Esophagus muscularis mucosa (tissue), 4 donors: Measurements from ENCODE around the gene MED31. TPM values are rescaled to one million over a fixed set of nuclear protein-coding genes. Genes with fewer than 3 reads are reported as not detected.

Source experiments
- DNase-seq: peaks from one replicate; pipeline ENCODE4 v3.0.0-alpha.2; 2017; ENCODE audit errors: extremely low spot score
- H3K27ac ChIP-seq, 4 donors: fragments of 200-600 bp; sonication (generic); replicated peaks in 1 of 4; 1 replicate in 3 of 4; 2 replicates in 1 of 4; pipeline ENCODE4 v1.5.1; 2016 to 2019; ENCODE audit warnings: mild to moderate bottlenecking in 1 of 4
- H3K27me3 ChIP-seq, 4 donors: fragments of 200-600 bp; sonication (generic); one replicate each; pipeline versions ENCODE4 v1.5.1 to v1.6.0; 2016 to 2019
- H3K36me3 ChIP-seq, 4 donors: fragments of 200-600 bp; sonication (generic); one replicate each; pipeline ENCODE4 v1.5.1; 2016 to 2019
- H3K4me1 ChIP-seq, 4 donors: fragments of 200-600 bp; sonication (generic); one replicate each; pipeline ENCODE4 v1.5.1; 2016 to 2019
- H3K4me3 ChIP-seq, 4 donors: fragments of 200-600 bp; sonication (generic); 1 replicate in 2 of 4; 2 replicates in 2 of 4; pipeline ENCODE4 v1.5.1; 2016 to 2019; ENCODE audit warnings: mild to moderate bottlenecking in 4 of 4, moderate library complexity in 1 of 4
- H3K9me3 ChIP-seq, 4 donors: fragments of 200-600 bp; sonication (generic); 1 replicate in 3 of 4; 2 replicates in 1 of 4; pipeline ENCODE4 v1.5.1; 2016 to 2019
- CTCF ChIP-seq, 3 experiments: fragments of 200-600 bp in 2 of 3; fragments of 450-650 bp in 1 of 3; sonication (generic) in 2 of 3; IDR thresholded peaks; one replicate each; pipeline ENCODE4 v1.5.1; 2017 to 2019; ENCODE audit warnings: antibody characterized with exemption in 3 of 3, mild to moderate bottlenecking in 2 of 3, moderate library complexity in 1 of 3
- EP300 ChIP-seq: sonication (generic); formaldehyde crosslinking; IDR thresholded peaks from one replicate; pipeline ENCODE4 v1.6.1; 2017; ENCODE audit warnings: antibody characterized with exemption
- POLR2A ChIP-seq: fragments of 450-650 bp; IDR thresholded peaks from one replicate; pipeline ENCODE4 v1.6.1; 2017; ENCODE audit warnings: antibody characterized with exemption, moderate library complexity, mild to moderate bottlenecking, low read depth
- POLR2AphosphoS5 ChIP-seq, 2 donors: sonication (generic); formaldehyde crosslinking; IDR thresholded peaks; one replicate each; pipeline ENCODE4 v1.6.1; 2017; ENCODE audit warnings: antibody characterized with exemption in 2 of 2
- WGBS: methylation state at CpG from one replicate; pipeline ENCODE4 v1.1.5; 2018; 5-methylcytosine and 5-hydroxymethylcytosine counted together
- intact Hi-C: fragments of 100-400 bp; cut with DNase I; formaldehyde crosslinking; loops from one replicate; pipeline ENCODE4 v1.15.1; 2023
- total RNA-seq, 4 donors: library from RNA; depleted of rRNA; stranded (reverse); fragments of >200 nt; gene quantifications; one replicate each; pipeline versions ENCODE4 v1.1.0 to v1.2.1, GENCODE V29; 2016

MED31 gene
- total RNA-seq, 4 donors from 2014 or later: 4.5 to 8.7 (median 6.9) TPM

- DNase-seq: no peak
- Histone ChIP-seq H3K36me3 (peaks cover 10 to 29% (median 12%) of the 10 kb centered on the region in 4 donors), H3K27me3 (no peaks in the 10 kb centered on the region), H3K4me3 (peak overlapping the region; percentile 83 to 90 (median 86)), H3K4me1 (peaks cover 18 to 47% (median 34%) of the 10 kb centered on the region in 4 donors), H3K27ac (peak overlapping the region in 1 of 4 donors; percentile 78), H3K9me3 (no peaks in the 10 kb centered on the region)
- intact Hi-C loops: no loop called here
- WGBS: 50% methylated on average over 12 of the region's 15 CpGs
- TF ChIP-seq CTCF (IDR thresholded peaks at IDR 0.05): no peak
- no peak for TF ChIP-seq EP300
- no peak for TF ChIP-seq POLR2AphosphoS5 (IDR thresholded peaks at IDR 0.05)
- no peak for TF ChIP-seq POLR2A
Observed at GRCh38 chr17:6639014-6639585, 12.3 kb downstream of the MED31 start.

- intact Hi-C loops: no loop called here
- Histone ChIP-seq H3K27ac (no peak overlapping the region), H3K4me3 (peak overlapping the region in 1 of 4 donors; percentile 89), H3K36me3 (peaks cover 7 to 29% (median 12%) of the 10 kb centered on the region in 4 donors), H3K4me1 (peaks cover 18 to 47% (median 34%) of the 10 kb centered on the region in 4 donors), H3K9me3 (no peaks in the 10 kb centered on the region), H3K27me3 (no peaks in the 10 kb centered on the region)
- no peak for TF ChIP-seq EP300
- TF ChIP-seq POLR2AphosphoS5 (IDR thresholded peaks at IDR 0.05): no peak
- TF ChIP-seq POLR2A: no peak
- TF ChIP-seq CTCF (IDR thresholded peaks at IDR 0.05): no peak
- 79% methylated on average over 15 of the region's 24 CpGs for WGBS
- DNase-seq: no peak
Observed at GRCh38 chr17:6638046-6638908, 13.1 kb downstream of the MED31 start.

GRCh38 chr17:6637458-6637840, 14.0 kb downstream of the MED31 start:
- WGBS: 85% methylated on average over 4 of the region's 6 CpGs
- no peak for TF ChIP-seq CTCF (IDR thresholded peaks at IDR 0.05)
- TF ChIP-seq POLR2AphosphoS5 (IDR thresholded peaks at IDR 0.05): no peak
- no peak for TF ChIP-seq POLR2A
- TF ChIP-seq EP300: no peak
- no peak overlapping the region for H3K4me3 ChIP-seq
- no peak overlapping the region for H3K27ac ChIP-seq
- no peaks in the 10 kb centered on the region for H3K9me3 ChIP-seq
- H3K36me3 ChIP-seq: peaks cover 13 to 29% (median 15%) of the 10 kb centered on the region in 4 donors
- H3K27me3 ChIP-seq: no peaks in the 10 kb centered on the region
- DNase-seq: no peak
- intact Hi-C loops: no loop called here
- H3K4me1 ChIP-seq: peaks cover 18 to 45% (median 33%) of the 10 kb centered on the region in 4 donors

GRCh38 chr17:6636616-6637457, 14.6 kb downstream of the MED31 start:
- intact Hi-C loops: no loop called here

More at GRCh38 chr17:6636616-6637457, 14.6 kb downstream of the MED31 start:
- peaks cover 17 to 41% (median 27%) of the 10 kb centered on the region in 4 donors for H3K4me1 ChIP-seq
- DNase-seq: no peak
- TF ChIP-seq CTCF (IDR thresholded peaks at IDR 0.05) (no peak), POLR2A (no peak), POLR2AphosphoS5 (IDR thresholded peaks at IDR 0.05) (no peak), EP300 (no peak)
- no peaks in the 10 kb centered on the region for H3K27me3 ChIP-seq
- WGBS: 90% methylated on average over 14 of the region's 17 CpGs
- peaks cover 13 to 34% (median 20%) of the 10 kb centered on the region in 4 donors for H3K36me3 ChIP-seq
- H3K27ac ChIP-seq: no peak overlapping the region
- H3K4me3 ChIP-seq: no peak overlapping the region
- no peaks in the 10 kb centered on the region for H3K9me3 ChIP-seq
